ENCODE measurements around the gene NFATC2IP. TPM values are rescaled to one million over a fixed set of nuclear protein-coding genes. Genes with fewer than 3 reads are reported as not detected.
A peak's percentile ranks its signal among the peaks of the same experiment; 100 is the strongest.

The NFATC2IP gene
- total and polyA plus RNA-seq, 9 of the 15 experiments (the other 6 are each of a cell fraction or from before 2014, with no cell fraction given), result 15.6 to 106 (median 46.9) TPM

- TF ChIP-seq MBD2 (IDR thresholded peaks at IDR 0.05; ENCODE audit: borderline replicate concordance, low read depth) (peak; percentile 19; the same call in 1 of the 2 replicates), CEBPZ (IDR thresholded peaks at IDR 0.05; ENCODE audit: borderline replicate concordance, low read depth, low read length) (no peak), BRD4 (IDR thresholded peaks at IDR 0.05) (no peak), NCOR1 (IDR thresholded peaks at IDR 0.05) (no peak), SETDB1 (IDR thresholded peaks at IDR 0.05; ENCODE audit: low read length) (no peak), ZNF263 (CRISPR knock-in tag; IDR thresholded peaks at IDR 0.05; ENCODE audit: borderline replicate concordance) (no peak), CCAR2 (IDR thresholded peaks at IDR 0.05; ENCODE audit: low read depth, low read length) (no peak), SNRNP70 (optimal IDR thresholded peaks at IDR 0.05; ENCODE audit: low read depth, low read length) (no peak), TCF3 (CRISPR knock-in tag; IDR thresholded peaks at IDR 0.05) (no peak), CLOCK (CRISPR knock-in tag; IDR thresholded peaks at IDR 0.05; ENCODE audit: borderline replicate concordance) (no peak), E2F5 (CRISPR knock-in tag; IDR thresholded peaks at IDR 0.05) (no peak), PML (IDR thresholded peaks at IDR 0.05; ENCODE audit: low read length) (no peak), TSHZ1 (CRISPR knock-in tag; IDR thresholded peaks at IDR 0.05) (no peak), SMAD3 (CRISPR knock-in tag; conservative IDR thresholded peaks at IDR 0.05) (no peak), ZBTB5 (IDR thresholded peaks at IDR 0.05) (no peak), MED1 (CRISPR knock-in tag; IDR thresholded peaks at IDR 0.05; ENCODE audit: borderline replicate concordance) (no peak)
These were observed 25.9 kb upstream of the NFATC2IP start, which contains the start of gene RABEP2 (continued) for GRCh38 chr16:28924762-28925385.

Measured in K562 (cell line).